Measurements from ENCODE around the gene RNF141.

The RNF141 gene

GRCh38 chr11:10476927-10477689, 63.9 kb downstream of the RNF141 start:
- ATAC-seq = no peak
- TF ChIP-seq POU6F1 (CRISPR knock-in tag; IDR thresholded peaks at IDR 0.05; ENCODE audit: borderline replicate concordance, low read depth) (no peak), TCF4 (CRISPR knock-in tag; IDR thresholded peaks at IDR 0.05; ENCODE audit: borderline replicate concordance) (no peak), ISL1 (CRISPR knock-in tag; IDR thresholded peaks at IDR 0.05) (no peak), RARB (CRISPR knock-in tag; IDR thresholded peaks at IDR 0.05) (no peak), ESRRG (CRISPR knock-in tag; IDR thresholded peaks at IDR 0.05) (no peak), OSR1 (CRISPR knock-in tag; IDR thresholded peaks at IDR 0.05) (no peak), CSDC2 (CRISPR knock-in tag; IDR thresholded peaks at IDR 0.05) (no peak), PPARA (CRISPR knock-in tag; IDR thresholded peaks at IDR 0.05; ENCODE audit: borderline replicate concordance) (no peak)
- TF ChIP-seq, protein P1, sequence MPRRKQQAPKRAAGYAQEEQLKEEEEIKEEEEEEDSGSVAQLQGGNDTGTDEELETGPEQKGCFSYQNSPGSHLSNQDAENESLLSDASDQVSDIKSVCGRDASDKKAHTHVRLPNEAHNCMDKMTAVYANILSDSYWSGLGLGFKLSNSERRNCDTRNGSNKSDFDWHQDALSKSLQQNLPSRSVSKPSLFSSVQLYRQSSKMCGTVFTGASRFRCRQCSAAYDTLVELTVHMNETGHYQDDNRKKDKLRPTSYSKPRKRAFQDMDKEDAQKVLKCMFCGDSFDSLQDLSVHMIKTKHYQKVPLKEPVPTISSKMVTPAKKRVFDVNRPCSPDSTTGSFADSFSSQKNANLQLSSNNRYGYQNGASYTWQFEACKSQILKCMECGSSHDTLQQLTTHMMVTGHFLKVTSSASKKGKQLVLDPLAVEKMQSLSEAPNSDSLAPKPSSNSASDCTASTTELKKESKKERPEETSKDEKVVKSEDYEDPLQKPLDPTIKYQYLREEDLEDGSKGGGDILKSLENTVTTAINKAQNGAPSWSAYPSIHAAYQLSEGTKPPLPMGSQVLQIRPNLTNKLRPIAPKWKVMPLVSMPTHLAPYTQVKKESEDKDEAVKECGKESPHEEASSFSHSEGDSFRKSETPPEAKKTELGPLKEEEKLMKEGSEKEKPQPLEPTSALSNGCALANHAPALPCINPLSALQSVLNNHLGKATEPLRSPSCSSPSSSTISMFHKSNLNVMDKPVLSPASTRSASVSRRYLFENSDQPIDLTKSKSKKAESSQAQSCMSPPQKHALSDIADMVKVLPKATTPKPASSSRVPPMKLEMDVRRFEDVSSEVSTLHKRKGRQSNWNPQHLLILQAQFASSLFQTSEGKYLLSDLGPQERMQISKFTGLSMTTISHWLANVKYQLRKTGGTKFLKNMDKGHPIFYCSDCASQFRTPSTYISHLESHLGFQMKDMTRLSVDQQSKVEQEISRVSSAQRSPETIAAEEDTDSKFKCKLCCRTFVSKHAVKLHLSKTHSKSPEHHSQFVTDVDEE (CRISPR knock-in tag; IDR thresholded peaks at IDR 0.05) = no peak

- TF ChIP-seq ZC3H10 (CRISPR knock-in tag; IDR thresholded peaks at IDR 0.05) (no peak), ZFP30 (CRISPR knock-in tag; IDR thresholded peaks at IDR 0.05) (no peak), PPARA (CRISPR knock-in tag; IDR thresholded peaks at IDR 0.05; ENCODE audit: borderline replicate concordance) (no peak), ARNTL (CRISPR knock-in tag; IDR thresholded peaks at IDR 0.05; ENCODE audit: borderline replicate concordance, low read depth) (no peak), ESRRG (CRISPR knock-in tag; IDR thresholded peaks at IDR 0.05) (no peak), POU6F1 (CRISPR knock-in tag; IDR thresholded peaks at IDR 0.05; ENCODE audit: borderline replicate concordance, low read depth) (no peak), ZNF8 (CRISPR knock-in tag; IDR thresholded peaks at IDR 0.05) (no peak)
- TF ChIP-seq, protein P1 (CRISPR knock-in tag; IDR thresholded peaks at IDR 0.05) = no peak
- ATAC-seq = no peak
Measured at GRCh38 chr11:10476342-10476741, 64.6 kb downstream of the RNF141 start.

GRCh38 chr11:10474551-10474950, 66.4 kb downstream of the RNF141 start:
- no peak for ATAC-seq
- TF ChIP-seq RARB (CRISPR knock-in tag; IDR thresholded peaks at IDR 0.05) (no peak), ZNF8 (CRISPR knock-in tag; IDR thresholded peaks at IDR 0.05) (no peak), TOX (CRISPR knock-in tag; IDR thresholded peaks at IDR 0.05; ENCODE audit: borderline replicate concordance) (no peak), ISL1 (CRISPR knock-in tag; IDR thresholded peaks at IDR 0.05) (no peak), PPARA (CRISPR knock-in tag; IDR thresholded peaks at IDR 0.05; ENCODE audit: borderline replicate concordance) (no peak), GLIS3 (CRISPR knock-in tag; IDR thresholded peaks at IDR 0.05) (no peak), BACH2 (CRISPR knock-in tag; IDR thresholded peaks at IDR 0.05; ENCODE audit: borderline replicate concordance) (no peak), POU6F1 (CRISPR knock-in tag; IDR thresholded peaks at IDR 0.05; ENCODE audit: borderline replicate concordance, low read depth) (no peak), TCF4 (CRISPR knock-in tag; IDR thresholded peaks at IDR 0.05; ENCODE audit: borderline replicate concordance) (no peak), SNAI2 (CRISPR knock-in tag; IDR thresholded peaks at IDR 0.05) (no peak), CSDC2 (CRISPR knock-in tag; IDR thresholded peaks at IDR 0.05) (no peak), ZFP3 (CRISPR knock-in tag; IDR thresholded peaks at IDR 0.05) (no peak), OSR1 (CRISPR knock-in tag; IDR thresholded peaks at IDR 0.05) (no peak), ZNF565 (CRISPR knock-in tag; conservative IDR thresholded peaks at IDR 0.05; ENCODE audit: low read depth) (no peak), ZNF70 (CRISPR knock-in tag; IDR thresholded peaks at IDR 0.05) (no peak)
- TF ChIP-seq, protein P1 (CRISPR knock-in tag; IDR thresholded peaks at IDR 0.05) = no peak
- TF ChIP-seq, protein P2, sequence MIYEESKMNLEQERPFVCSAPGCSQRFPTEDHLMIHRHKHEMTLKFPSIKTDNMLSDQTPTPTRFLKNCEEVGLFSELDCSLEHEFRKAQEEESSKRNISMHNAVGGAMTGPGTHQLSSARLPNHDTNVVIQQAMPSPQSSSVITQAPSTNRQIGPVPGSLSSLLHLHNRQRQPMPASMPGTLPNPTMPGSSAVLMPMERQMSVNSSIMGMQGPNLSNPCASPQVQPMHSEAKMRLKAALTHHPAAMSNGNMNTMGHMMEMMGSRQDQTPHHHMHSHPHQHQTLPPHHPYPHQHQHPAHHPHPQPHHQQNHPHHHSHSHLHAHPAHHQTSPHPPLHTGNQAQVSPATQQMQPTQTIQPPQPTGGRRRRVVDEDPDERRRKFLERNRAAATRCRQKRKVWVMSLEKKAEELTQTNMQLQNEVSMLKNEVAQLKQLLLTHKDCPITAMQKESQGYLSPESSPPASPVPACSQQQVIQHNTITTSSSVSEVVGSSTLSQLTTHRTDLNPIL (CRISPR knock-in tag; IDR thresholded peaks at IDR 0.05; ENCODE audit: low read depth) = no peak
